ENCODE results near the gene CLCN4. TPM values are rescaled to one million over a fixed set of nuclear protein-coding genes. Genes with fewer than 3 reads are reported as not detected.

CLCN4 gene
- 1.4 and 9.3 TPM in 2 replicates for total RNA-seq

DNA sequence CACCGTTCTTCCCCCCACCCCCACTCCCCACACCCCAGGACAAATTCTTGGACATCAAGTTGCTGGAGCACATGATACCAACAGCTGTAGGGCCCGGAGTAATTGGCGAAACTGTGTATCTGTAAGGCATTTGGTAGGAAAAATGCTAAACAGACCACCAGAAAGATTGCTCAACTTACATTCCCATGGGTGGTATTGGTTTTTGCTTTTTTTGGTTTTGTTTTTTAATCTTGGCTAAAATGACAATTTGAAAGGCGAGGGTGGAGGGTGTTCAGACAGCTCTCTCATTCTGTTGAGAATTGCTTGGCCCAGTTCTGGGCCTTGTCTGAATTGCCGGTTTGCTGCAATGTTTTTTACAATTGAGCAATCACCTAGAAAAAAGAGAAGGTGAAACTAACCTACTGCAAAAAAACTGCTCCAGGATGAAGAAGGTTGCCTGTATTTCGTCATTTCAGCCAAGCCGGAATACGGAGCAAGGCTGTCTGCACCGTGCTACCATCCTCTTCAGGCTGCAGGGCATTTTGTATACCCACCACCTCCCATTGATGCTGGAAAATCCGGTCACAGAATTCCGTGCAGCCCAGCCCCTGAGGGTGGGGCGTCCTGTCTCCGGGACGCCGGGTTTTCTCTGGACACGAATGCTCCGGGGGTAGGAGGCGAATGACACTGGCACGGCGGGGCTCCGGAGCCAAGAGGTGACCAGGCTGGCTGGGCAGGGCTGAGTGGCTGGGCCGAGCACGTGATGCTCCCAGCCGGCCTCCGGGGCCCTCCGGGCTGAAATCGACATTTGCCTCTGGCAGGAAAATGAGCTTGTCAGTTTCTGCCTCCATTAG is at the start of gene CLCN4:
Gene CLCN4 (plus strand): TSS at position 777 of the 833 bp plus-strand sequence. CDS start 28,058 bp downstream, outside the sequence.

Other genes with a start within 250 kb of the CLCN4 start
- gene CLDN34, start 189.6 kb upstream of the CLCN4 start, total RNA-seq: 0.14 TPM in 1 of 2 replicates, not detected in the other